GM23338 (cell line): ENCODE measurements around the gene CYGB. TPM values are rescaled to one million over a fixed set of nuclear protein-coding genes. Genes with fewer than 3 reads are reported as not detected.

ENCODE experiments used
- ATAC-seq: fragments of 200-7000 bp; cut with Tn5 transposase; 3 replicates; pipeline ENCODE4 v1.9.1; 2020
- DNase-seq: peaks from one replicate; pipeline ENCODE4 v3.0.0-alpha.2; 2015; ENCODE audit warnings: low spot score
- H2AFZ ChIP-seq: fragments of 200-600 bp; sonication (generic); 2 replicates; pipeline ENCODE4 v1.8.0; 2016; ENCODE audit warnings: antibody characterized with exemption, mild to moderate bottlenecking, moderate library complexity
- H3F3A ChIP-seq: fragments of 200-600 bp; sonication (generic); replicated peaks from 2 replicates; pipeline ENCODE4 v1.8.0; 2017; ENCODE audit warnings: antibody characterized with exemption, mixed run types, low read depth
- H3K27ac ChIP-seq: fragments of 200-600 bp; sonication (generic); 2 replicates; pipeline ENCODE4 v1.6.1; 2016; ENCODE audit warnings: low read depth
- H3K27me3 ChIP-seq: fragments of 200-600 bp; sonication (generic); 2 replicates; pipeline ENCODE4 v1.8.0; 2016; ENCODE audit warnings: mild to moderate bottlenecking, mixed run types, moderate library complexity; ENCODE audit not compliant: insufficient read depth
- H3K36me3 ChIP-seq: fragments of 200-600 bp; sonication (generic); 2 replicates; pipeline ENCODE4 v1.8.0; 2016; ENCODE audit warnings: mild to moderate bottlenecking; ENCODE audit not compliant: insufficient read depth
- H3K4me1 ChIP-seq: fragments of 200-600 bp; sonication (generic); 2 replicates; pipeline ENCODE4 v1.8.0; 2016; ENCODE audit warnings: mild to moderate bottlenecking, moderate library complexity; ENCODE audit not compliant: insufficient read depth
- H3K4me2 ChIP-seq: fragments of 200-600 bp; sonication (generic); 2 replicates; pipeline ENCODE4 v1.7.1; 2017; ENCODE audit warnings: mixed run types
- H3K4me3 ChIP-seq: fragments of 200-600 bp; sonication (generic); 2 replicates; pipeline ENCODE4 v1.6.1; 2016; ENCODE audit warnings: mixed run types
- H3K79me2 ChIP-seq: fragments of 200-600 bp; sonication (generic); replicated peaks from 2 replicates; pipeline ENCODE4 v1.8.0; 2017; ENCODE audit warnings: mild to moderate bottlenecking; ENCODE audit not compliant: insufficient read depth
- H3K9me2 ChIP-seq: fragments of 200-600 bp; sonication (generic); 2 replicates; pipeline ENCODE4 v1.8.0; 2017; ENCODE audit not compliant: insufficient read depth
- H4K20me1 ChIP-seq: fragments of 200-600 bp; sonication (generic); replicated peaks from 2 replicates; pipeline ENCODE4 v1.8.0; 2017; ENCODE audit warnings: mild to moderate bottlenecking; ENCODE audit not compliant: insufficient read depth
- H3K27ac Mint-ChIP-seq: 2 replicates; pipeline ENCODE4 v1.8.0; 2020; ENCODE audit warnings: inconsistent platforms, mild to moderate bottlenecking, moderate library complexity, mixed read lengths
- H3K27me3 Mint-ChIP-seq: 3 replicates; pipeline ENCODE4 v1.8.0; 2022; ENCODE audit warnings: low read depth, mild to moderate bottlenecking, moderate library complexity, mixed read lengths, inconsistent platforms; ENCODE audit not compliant: insufficient read depth, poor library complexity
- H3K36me3 Mint-ChIP-seq: 3 replicates; pipeline ENCODE4 v1.8.0; 2021; ENCODE audit warnings: low read depth, mild to moderate bottlenecking, inconsistent platforms, moderate library complexity, mixed read lengths
- H3K4me1 Mint-ChIP-seq: 3 replicates; pipeline ENCODE4 v1.8.0; 2020; ENCODE audit warnings: mild to moderate bottlenecking, inconsistent platforms, mixed read lengths
- H3K4me3 Mint-ChIP-seq: 3 replicates; pipeline ENCODE4 v1.8.0; 2021; ENCODE audit warnings: moderate library complexity, mild to moderate bottlenecking, inconsistent platforms, mixed read lengths
- H3K9me3 Mint-ChIP-seq: 3 replicates; pipeline ENCODE4 v1.8.0; 2020; ENCODE audit warnings: moderate library complexity, mild to moderate bottlenecking, inconsistent platforms, mixed read lengths
- CREB1 ChIP-seq: fragments of 250-450 bp; sonication (Bioruptor Pico); IDR thresholded peaks from 2 replicates; pipeline ENCODE4 v1.5.0; 2020; ENCODE audit warnings: low read depth, mild to moderate bottlenecking, moderate library complexity
- CTCF ChIP-seq, 2 experiments: fragments of 200-600 bp in 1 of 2; sonication (generic) in 1 of 2; conservative IDR thresholded peaks; 2 replicates each; pipeline versions ENCODE4 v1.5.1 to v1.6.1; 2016 to 2017; ENCODE audit warnings: antibody characterized with exemption in 2 of 2, low read depth in 2 of 2, mild to moderate bottlenecking in 2 of 2, moderate library complexity in 1 of 2
- ETS1 ChIP-seq: IDR thresholded peaks from 2 replicates; pipeline ENCODE4 v1.6.1; 2016; ENCODE audit warnings: antibody characterized with exemption
- EZH2phosphoT487 ChIP-seq: fragments of 200-600 bp; sonication (generic); IDR thresholded peaks from one replicate; pipeline ENCODE4 v1.8.1; 2018; ENCODE audit warnings: antibody characterized with exemption; ENCODE audit not compliant: unreplicated experiment
- REST ChIP-seq: IDR thresholded peaks from one replicate; pipeline ENCODE4 v1.6.1; 2018; ENCODE audit warnings: antibody characterized with exemption; ENCODE audit not compliant: unreplicated experiment
- STAT1 ChIP-seq: IDR thresholded peaks from one replicate; pipeline ENCODE4 v1.6.1; 2016; ENCODE audit warnings: antibody characterized with exemption; ENCODE audit not compliant: unreplicated experiment
- ZNF331 ChIP-seq: fragments of 250-450 bp; sonication (Bioruptor Pico); IDR thresholded peaks from 2 replicates; pipeline ENCODE4 v1.5.0; 2020; ENCODE audit warnings: low read depth, mild to moderate bottlenecking, moderate library complexity
- polyA plus RNA-seq: library from polyadenylated mRNA; unstranded; fragments of >200 nt; fragmentation: Nextera tagmentation; extraction: Ambion mirVana; gene quantifications from 2 replicates; pipeline ENCODE4 v1.2.1, GENCODE V29; 2016
- total RNA-seq: library from RNA; depleted of rRNA; stranded (reverse); fragments of >200 nt; shearing (Covaris generic); gene quantifications from 2 replicates; pipeline ENCODE4 v1.2.3, GENCODE V29; 2014

Gene CYGB
- total and polyA plus RNA-seq, 2 experiments from 2014 or later: 1.2 to 1.7 TPM

GRCh38 chr17:76575570-76575969 lies 38.1 kb upstream of the CYGB start:
- Histone ChIP-seq H4K20me1 (no peaks in the 10 kb centered on the region; the same call in 1 of the 2 replicates), H2AFZ (no peak overlapping the region), H3K4me2 (no peak overlapping the region), H3K27me3 (peaks cover 9% of the 10 kb centered on the region; the same call in 1 of the 2 replicates), H3K4me3 (no peak overlapping the region), H3K79me2 (no peaks in the 10 kb centered on the region), H3K36me3 (no peaks in the 10 kb centered on the region), H3K27ac (no peak overlapping the region), H3F3A (no peaks in the 10 kb centered on the region), H3K4me1 (peaks cover under 1% of the 10 kb centered on the region; the same call in 1 of the 2 replicates), H3K9me2 (no peaks in the 10 kb centered on the region)
- Mint-ChIP-seq H3K27me3 (peaks cover 10% of the 10 kb centered on the region), H3K36me3 (no peaks in the 10 kb centered on the region), H3K27ac (no peak overlapping the region), H3K4me3 (no peak overlapping the region), H3K4me1 (no peaks in the 10 kb centered on the region), H3K9me3 (no peaks in the 10 kb centered on the region; the same call in 2 of the 3 replicates)
- no peak for DNase-seq
- no peak for ATAC-seq
- TF ChIP-seq REST: no peak
- TF ChIP-seq CREB1 (CRISPR knock-in tag): no peak
- no peak for TF ChIP-seq ZNF331
- no peak for TF ChIP-seq STAT1
- TF ChIP-seq ETS1: no peak
- TF ChIP-seq EZH2phosphoT487: no peak

GRCh38 chr17:76574166-76574565 lies 36.7 kb upstream of the CYGB start:
- Histone ChIP-seq H4K20me1 (no peaks in the 10 kb centered on the region; the same call in 1 of the 2 replicates), H3K4me1 (peaks cover 7% of the 10 kb centered on the region), H3K4me2 (no peak overlapping the region), H3K36me3 (no peaks in the 10 kb centered on the region), H3K27me3 (0 out of 2 replicates have a peak, but pooled peaks cover 4% of the 10 kb centered on the region), H2AFZ (no peak overlapping the region), H3K79me2 (no peaks in the 10 kb centered on the region), H3K27ac (no peak overlapping the region), H3F3A (no peaks in the 10 kb centered on the region), H3K4me3 (no peak overlapping the region), H3K9me2 (no peaks in the 10 kb centered on the region)
- Mint-ChIP-seq H3K36me3 (no peaks in the 10 kb centered on the region), H3K4me3 (no peak overlapping the region), H3K27ac (no peak overlapping the region), H3K9me3 (no peaks in the 10 kb centered on the region), H3K4me1 (peaks cover 7% of the 10 kb centered on the region; the same call in 2 of the 3 replicates), H3K27me3 (peaks cover 9% of the 10 kb centered on the region)
- DNase-seq: no peak
- ATAC-seq: no peak
- TF ChIP-seq CTCF (conservative IDR thresholded peaks at IDR 0.05; ENCODE audit: low read depth in 2 of 2): no peak
- no peak for TF ChIP-seq REST
